GM18499 (cell line): Measurements from ENCODE around the gene LRRC66.

Experiments used
- ATAC-seq: cut with Tn5 transposase; IDR thresholded peaks from one replicate; pipeline ENCODE4 v1.9.1; 2021; ENCODE audit warnings: moderate number of reproducible peaks; ENCODE audit not compliant: insufficient read depth, unreplicated experiment

The LRRC66 gene, protein sequence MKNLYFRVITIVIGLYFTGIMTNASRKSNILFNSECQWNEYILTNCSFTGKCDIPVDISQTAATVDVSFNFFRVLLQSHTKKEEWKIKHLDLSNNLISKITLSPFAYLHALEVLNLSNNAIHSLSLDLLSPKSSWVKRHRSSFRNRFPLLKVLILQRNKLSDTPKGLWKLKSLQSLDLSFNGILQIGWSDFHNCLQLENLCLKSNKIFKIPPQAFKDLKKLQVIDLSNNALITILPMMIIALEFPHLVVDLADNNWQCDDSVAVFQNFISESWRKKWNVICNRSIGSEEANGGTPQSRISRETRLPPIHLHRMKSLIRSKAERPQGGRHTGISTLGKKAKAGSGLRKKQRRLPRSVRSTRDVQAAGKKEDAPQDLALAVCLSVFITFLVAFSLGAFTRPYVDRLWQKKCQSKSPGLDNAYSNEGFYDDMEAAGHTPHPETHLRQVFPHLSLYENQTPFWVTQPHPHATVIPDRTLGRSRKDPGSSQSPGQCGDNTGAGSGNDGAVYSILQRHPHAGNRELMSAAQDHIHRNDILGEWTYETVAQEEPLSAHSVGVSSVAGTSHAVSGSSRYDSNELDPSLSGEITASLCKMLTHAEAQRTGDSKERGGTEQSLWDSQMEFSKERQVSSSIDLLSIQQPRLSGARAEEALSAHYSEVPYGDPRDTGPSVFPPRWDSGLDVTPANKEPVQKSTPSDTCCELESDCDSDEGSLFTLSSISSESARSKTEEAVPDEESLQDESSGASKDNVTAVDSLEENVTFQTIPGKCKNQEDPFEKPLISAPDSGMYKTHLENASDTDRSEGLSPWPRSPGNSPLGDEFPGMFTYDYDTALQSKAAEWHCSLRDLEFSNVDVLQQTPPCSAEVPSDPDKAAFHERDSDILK

DNA sequence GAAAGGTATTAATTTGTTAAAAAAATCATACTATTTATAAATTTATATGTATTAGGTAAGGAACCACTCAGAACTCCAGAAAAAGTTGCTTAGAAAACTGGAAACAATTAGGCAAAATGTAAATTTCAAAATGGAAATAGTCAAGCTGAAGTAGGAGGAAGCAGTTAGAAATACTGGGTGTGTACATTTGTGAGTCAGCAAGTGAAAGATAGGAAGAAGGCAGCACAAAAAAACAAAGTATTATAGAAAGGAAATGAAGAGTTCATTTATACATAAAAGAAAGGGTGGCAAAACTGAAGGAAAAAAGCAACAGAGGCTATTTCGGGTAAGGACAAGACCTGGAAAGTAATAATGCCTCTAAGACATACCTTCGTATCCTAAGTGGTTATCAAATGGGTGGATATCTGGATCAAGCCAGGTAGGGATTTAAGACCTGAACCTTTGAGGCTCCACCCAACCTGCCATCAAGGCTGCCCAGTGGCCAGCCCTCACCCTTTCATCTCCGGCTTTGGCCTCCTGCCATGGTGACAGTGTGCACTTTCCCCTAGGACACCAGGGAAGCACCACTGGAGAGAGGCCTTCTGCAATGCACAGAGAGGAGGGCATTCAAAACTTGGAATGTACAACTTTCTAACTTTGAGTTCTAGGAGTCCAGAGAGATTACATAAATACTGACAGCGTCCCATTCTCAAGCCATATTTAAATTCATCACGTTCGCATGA is at the start of gene LRRC66:
Gene LRRC66, minus strand, starts transcription at position 428 of the 722 bp plus-strand sequence. CDS start 2,750 bp downstream, outside the sequence.
- no peak for ATAC-seq

DNA sequence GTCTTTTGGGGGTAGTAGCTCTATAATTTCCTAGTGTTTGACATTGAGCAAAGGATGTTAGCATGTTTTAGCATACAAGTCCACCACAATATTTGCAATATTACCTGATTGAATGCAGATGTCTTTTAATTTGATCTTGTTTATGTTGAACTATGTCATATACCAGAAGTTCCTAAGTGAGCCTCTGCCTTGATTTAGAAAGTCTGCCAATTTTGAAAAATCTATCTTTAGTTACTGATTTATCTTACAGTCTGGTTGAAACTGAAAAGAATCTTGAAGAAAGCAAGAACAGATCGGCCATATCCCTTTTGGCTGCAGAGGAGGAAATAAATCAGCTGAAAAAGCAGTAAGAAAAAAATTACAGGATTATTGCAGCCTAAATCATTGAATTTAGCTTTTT is 49.4 kb upstream of the LRRC66 start:
- ATAC-seq: no peak

DNA sequence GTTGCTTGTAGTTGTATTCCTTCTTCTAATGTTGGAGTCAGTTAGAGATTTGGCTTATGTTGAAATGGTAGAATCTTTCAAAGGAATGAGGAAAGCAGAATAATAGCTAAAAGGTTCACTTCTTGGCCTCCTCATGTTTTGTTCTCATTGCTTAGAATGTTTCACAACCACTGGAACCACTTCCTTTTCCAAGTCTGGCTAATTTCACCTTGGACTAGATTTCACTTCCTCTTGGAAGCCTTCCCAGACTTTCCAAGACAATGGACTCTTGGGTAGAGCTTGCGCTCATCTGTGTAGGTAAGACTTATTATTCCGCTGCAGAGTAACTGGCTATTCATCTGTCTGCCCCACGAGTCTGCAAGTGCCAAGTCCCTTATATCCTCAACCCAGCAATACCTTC is 39.2 kb upstream of the LRRC66 start:
- no peak for ATAC-seq

DNA sequence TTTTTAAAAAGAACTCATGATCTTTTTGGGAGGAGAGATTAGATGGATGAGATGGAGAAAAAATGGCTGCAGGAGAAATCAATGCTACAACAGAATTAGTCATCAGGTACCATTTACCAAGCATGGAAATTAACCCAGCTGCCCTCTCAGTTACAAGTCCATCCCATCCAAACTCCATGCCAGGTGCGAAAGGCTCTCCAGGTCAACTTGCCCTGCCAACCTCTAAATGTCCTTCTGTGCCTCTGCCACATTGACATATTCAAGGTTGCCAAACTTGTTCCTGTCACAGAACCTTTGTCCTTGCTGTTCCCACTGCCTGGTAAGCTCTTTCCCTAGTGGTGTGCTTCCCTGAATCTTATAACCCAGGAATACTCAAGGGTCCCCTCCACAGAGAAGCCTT is 38.1 kb upstream of the LRRC66 start:
- no peak for ATAC-seq

DNA sequence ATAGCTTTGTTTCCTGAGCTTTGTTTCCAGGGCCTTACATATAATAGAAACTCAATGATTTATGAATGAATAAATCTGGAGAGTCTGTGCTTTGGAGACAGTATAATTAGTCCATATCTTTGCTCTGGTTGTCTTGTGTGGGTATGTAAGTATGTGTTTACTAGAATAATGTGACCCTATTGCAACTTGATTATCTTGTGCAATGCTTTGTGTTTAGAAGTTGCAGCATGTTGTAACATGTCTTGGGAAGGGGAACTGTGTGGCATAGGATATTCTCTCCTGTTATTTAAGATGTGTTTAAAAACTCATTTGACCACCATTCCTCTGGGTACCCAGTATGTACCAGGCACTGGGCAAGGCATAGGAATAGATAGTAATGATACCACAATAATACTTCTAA is 37.0 kb upstream of the LRRC66 start:
- no peak for ATAC-seq

DNA sequence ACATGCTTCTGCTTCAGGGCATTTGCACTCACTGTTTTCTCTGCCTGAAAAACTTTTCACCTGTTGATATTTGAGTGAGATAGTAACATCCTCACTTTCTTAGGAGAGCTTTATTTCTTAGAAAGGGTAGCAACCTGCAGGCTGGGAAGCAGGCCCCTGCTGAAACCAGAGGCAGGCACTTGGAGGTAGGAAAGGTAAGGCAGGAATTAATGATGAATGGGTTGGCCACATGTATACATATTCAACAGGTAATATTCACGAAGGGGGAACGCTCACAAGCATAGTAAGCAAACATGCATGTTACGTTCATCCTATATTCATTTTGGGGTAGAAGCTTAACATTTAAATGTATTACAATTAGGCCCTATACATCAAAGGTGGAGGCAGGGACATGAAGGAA is 34.1 kb upstream of the LRRC66 start:
- no peak for ATAC-seq

DNA sequence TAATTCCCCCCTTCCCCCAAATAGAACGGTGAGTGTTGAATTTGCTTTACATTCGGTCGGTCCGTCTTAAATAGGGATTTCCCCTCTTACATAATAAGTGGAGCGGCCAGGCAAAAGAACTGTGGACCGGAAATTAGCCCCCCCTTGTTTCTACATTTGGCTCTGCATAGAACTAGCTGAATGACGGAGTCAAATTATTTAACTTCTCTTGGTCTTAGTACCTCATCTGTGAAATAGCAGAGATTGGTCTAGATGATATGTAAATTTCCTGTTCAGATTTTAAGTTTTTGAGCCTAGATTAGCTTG is 32.3 kb upstream of the LRRC66 start:
- ATAC-seq: peak; percentile 56

DNA sequence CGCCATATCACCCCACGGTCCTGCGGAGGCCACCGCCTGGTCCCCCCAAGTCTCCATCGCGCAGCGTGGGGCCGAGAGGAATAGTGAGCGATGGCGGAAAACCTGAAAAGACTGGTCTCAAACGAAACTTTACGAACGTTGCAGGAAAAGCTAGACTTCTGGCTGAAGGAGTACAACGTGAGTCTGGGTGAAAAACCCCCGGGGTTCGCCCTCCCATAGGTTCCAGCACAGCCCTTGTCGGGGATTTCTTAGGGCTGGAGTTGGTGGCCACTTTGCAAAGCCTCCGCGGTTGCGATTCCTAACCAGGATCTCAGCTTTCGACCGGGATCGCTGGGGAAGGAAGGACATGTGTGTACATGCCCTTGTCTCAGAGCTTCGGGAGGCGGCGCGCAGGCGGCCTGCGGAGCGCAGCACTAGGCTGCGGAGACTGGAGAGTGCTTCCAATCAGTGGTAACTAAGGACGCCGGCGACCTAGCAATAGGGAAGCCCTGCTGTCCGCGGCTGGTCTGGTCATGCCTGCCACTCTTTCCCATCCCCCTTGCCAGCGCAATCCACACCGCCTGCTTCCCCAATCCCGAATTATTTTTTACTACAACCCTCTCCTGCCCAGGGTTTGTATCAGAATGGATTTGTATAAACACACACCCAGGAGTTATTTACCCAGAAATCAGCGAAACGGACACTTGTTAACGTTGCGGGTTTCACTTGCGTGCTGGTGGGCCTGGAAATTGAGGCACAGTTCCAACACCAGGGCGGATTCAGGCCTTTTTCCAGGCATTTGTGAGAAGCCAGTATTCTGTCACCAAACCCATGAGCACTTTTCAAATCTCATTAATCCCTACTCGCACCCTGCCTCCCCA is 31.7 kb upstream of the LRRC66 start:
- ATAC-seq: no peak

DNA sequence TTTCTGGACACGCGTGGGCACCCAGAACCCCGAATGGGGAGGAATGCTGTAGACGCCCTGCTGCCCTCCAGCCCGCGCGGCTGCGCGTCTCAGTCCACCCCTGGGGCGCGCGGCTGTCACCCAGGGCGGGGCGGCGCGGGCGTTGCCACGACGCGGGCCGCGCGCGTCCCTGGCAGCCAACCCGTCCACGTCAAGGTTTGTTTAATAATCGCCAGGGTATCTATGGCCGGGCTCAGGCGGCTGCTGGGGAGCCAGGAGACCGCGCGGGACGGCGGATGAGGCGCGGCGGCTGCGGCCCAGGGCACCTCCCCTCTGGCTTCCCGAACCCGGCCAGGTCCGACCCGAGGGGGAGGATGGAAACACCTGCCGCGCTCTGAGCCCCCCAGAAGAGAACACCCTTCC is 31.1 kb upstream of the LRRC66 start, which contains the start of gene SPATA18:
Gene SPATA18, plus strand, starts transcription at position 92 of the 402 bp plus-strand sequence. CDS start 401 bp downstream, outside the sequence.
- ATAC-seq: no peak

DNA sequence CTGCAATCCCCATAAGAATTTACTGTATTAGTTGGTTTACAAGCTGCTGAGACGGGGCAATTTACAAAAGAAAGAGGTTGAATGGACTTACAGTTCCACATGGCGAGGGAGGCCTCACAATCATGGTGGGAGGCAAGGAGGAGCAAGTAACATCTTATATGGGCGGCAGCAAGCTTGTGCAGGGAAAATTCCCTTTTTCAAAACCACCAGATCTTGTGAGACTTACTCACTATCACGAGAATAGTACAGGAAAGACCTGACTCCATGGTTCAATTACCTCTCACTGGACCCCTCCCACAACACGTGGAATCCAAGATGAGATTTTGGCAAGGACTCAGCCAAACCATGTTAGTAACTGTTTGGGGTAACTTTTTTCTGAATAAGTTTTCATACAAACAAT is 29.1 kb upstream of the LRRC66 start:
- no peak for ATAC-seq

DNA sequence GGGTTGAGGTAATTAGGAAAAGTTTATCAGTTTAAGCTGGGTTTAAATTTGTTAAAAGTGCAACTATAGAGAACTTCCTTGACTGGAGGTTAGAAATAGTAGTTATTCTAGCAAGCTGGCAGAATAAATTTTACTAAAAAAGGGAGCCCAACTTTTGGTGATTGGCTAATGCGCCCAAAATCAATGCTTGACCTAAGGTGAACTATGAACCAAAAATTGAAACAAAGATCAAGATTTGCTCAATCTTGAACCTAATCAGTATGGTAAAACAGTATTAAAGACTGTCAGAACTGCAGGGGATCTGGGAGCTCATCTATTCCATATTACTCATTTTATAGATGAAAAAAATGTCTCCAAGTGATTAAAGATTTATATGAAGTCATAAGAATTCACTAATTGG is 24.9 kb upstream of the LRRC66 start:
- ATAC-seq: no peak

DNA sequence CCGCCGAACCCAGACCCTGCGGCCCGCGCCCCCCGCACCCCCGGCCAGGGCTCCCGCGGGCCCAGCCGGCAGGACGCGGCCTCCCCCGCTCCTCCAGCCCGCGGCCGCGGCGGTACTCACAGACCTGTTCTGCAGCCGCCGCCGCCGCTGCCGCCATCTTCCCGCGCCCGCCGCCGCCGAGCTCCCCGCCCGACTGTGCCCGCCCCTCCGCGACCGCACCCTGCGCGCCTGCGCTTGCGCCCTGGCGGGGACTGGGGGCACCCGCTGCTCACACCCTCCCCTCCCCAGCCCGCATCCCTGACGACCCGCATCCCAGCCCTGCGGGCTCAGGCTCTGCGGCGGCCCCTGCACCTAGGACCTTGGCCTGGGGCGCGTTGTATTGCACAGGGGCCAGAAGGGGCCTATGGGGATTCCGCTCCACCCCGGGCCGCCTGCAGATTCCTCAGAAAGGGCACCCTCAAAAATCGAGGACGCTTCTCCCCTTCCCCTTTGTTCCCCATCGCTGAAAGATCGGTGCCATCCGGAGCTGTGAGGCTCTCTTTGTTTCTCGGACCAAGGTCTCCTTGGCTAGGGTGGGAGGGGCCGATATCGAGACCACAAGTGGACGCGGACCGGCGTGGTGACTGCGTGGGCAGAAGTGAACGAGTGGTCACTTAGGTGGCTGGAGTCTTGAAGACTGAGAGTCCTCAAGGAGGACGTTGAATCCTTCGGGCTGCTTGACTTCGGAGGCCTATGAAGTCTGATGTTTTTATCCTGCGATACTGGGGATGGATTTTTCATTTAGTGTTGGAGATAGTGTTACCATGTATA is 18.1 kb upstream of the LRRC66 start, which contains the start of gene SGCB:
Gene SGCB, minus strand, starts transcription at position 197 of the 810 bp plus-strand sequence. Its CDS starts 40 bp downstream, at position 157.
- ATAC-seq: peak; percentile 45

DNA sequence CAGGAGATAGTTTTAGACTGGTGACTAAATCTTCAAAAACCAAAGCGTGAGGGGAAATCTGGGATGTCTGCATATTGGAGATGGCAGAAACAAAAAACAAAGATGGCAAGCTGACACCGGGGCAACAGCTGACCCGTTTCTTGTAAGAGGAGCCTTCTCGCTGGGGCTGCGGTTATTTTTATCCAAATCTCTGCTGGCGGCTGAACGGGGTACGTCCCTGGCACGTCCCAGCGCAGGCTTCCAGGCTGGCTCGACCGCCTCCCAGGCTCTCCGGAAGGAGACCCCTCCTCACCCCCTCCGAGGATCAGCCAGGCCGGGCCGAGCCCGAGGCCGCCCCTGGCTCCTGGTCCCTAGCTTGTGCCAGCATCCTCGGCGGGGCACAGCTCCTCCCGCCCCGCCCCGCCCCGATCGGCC is 17.5 kb upstream of the LRRC66 start:
- peak; percentile 30 for ATAC-seq

DNA sequence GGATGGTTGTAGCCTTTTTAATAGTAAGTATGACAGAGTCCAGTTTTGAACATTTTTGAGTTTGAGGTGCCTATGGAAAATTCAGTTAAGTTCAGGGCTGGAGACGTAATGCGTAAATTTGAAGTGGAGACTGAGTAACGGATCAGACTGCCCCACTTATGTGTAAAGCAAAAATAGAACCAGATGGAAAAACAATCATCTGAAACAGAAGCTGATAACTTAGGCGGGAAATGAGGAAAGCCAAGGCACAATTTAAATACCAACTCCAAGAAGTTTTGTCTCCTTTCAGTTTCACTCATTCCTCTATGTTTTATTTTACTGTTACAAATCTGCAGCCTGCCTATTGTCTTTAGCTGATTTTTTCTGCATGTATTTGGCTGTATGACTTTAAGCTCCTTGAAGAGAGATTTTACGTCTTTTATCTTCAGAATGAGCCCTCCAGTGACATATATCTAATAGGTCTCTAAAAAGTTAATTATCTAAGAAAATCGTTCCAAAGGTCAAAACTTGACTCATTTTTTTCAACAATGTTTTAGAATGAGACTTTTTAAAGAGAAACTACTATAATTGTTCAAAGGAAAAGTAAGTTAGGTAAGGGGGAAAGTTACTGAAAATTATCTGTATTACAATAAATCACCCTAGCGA is 16.8 kb upstream of the LRRC66 start:
- no peak for ATAC-seq

DNA sequence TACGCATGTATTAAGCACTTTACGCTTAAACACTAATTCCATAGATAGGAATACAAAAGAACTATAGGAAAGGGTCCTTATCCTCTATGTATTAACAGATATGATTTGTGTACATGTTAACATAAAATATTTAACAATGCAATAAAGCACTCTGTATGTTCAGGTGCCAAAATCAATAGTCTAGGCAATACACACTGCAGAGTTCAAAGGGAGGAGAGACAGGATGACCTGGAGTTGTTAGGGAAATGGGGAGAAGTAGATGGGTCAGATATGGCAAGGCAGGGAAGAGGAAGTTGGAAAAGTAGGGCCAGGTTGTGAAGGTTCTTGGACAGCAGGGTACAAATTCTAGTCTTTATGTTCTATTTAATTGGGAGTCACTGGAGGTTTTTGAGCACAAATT is 15.0 kb upstream of the LRRC66 start:
- no peak for ATAC-seq

DNA sequence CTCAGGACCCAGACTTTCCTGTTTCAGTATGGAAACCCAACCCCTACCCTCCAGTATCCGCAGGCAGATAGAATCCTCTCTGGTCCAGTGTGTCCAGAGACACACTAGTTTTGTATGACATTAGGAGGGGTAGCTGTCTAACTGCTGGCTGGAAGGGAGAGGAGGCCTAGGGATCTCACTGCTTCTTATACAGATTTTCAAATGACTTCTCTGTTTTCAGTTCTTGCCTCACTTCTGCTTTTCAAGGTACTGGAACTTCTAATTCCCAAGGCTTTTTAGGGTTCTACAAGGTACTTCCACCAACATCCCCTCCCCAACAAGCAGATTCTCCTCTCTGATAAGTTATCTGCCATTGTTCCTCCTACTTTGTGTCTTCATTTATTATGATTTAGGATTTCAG is 11.8 kb upstream of the LRRC66 start:
- no peak for ATAC-seq

DNA sequence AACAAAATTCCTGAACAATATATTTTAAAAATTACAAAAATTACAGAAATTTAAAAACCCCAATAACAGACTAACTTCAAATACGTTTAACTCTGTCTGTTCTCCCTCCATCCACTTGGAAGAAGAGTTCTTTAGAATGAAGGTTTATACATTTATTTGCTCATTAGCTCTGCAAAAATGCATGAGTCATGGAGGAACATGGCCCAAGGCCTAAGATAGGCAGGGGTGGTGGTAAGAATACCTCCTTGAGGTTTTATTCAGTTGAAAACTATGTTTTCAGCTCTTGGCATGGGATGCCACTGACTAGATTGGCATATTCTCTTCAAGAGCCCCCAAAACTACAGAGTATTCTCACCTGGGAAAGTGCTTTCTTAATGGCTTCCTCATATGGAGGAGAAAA is 8.8 kb upstream of the LRRC66 start:
- no peak for ATAC-seq

DNA sequence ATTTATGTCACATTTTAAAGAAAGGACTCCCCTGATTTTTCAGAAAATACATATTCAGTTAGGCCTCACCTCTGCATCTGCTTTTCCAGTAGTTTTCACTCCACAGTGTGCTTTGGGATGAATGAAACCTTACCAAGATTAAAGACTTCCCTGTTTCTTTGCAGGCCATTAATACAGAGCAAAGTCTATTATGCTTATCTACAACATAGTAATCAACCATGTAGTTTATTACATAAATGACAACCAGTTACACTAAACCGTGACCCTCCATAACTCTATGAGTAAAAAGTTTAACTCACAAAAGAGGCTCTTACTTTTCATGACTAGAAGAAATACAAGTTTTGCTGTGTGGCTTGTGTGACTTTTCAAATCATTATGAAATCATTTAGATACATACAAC is 2.3 kb downstream of the LRRC66 start:
- no peak for ATAC-seq
